Measurements from ENCODE around the gene EPN1. TPM values are rescaled to one million over a fixed set of nuclear protein-coding genes. Genes with fewer than 3 reads are reported as not detected.

Gene EPN1
- total and polyA plus RNA-seq, 2 of the 8 experiments (the other 6 are each of a cell fraction or from before 2014, with no cell fraction given): 49.6 to 200 TPM

DNA sequence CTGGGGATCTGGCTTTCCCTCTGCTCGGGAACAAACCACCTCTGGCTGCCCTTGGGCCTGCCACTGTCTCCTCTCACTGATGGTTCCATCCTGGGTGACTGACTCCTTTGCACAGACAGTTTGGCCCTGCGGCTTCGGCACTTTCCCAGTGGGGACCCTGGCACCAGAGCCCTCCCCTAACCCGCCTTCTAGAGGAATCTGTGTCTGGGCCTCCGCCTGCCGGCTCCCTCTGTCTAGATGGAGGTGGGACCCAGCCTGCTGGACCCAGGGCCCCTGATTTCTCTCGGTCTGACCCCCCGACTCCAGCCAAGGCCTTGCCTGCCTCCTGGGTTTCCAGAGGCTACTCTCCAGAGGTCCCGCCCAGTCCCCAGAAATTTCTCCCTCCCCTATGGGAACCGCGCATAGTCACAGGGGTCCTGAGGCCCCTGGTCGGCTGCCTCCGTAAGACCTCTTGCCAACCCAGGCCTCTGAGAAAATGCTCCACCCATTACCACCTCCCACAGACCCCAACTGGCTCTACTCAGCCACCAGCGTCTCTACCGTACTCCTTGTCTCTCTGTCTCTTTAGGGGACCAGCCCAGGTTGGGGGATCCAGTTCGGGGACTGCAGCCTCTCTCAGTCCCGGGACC, 24.3 kb upstream of the EPN1 start (continued):
- no peak for TF ChIP-seq KDM5A (IDR thresholded peaks at IDR 0.05; ENCODE audit: low read length)
- no peak for TF ChIP-seq SUZ12 (IDR thresholded peaks at IDR 0.05; ENCODE audit: low read length)
- no peak for TF ChIP-seq CHD1 (IDR thresholded peaks at IDR 0.05; ENCODE audit: low read depth, low read length)
- TF ChIP-seq SP4 (IDR thresholded peaks at IDR 0.05; ENCODE audit: low read length): no peak

Measured in H1 (cell line).